Pancreas (tissue), 10 donors: ENCODE measurements around the gene ADGRE1. TPM values are rescaled to one million over a fixed set of nuclear protein-coding genes. Genes with fewer than 3 reads are reported as not detected.

Source experiments
- ATAC-seq, 4 donors: fragments of 200-7000 bp; cut with Tn5 transposase; one replicate each; pipeline versions ENCODE4 v1.8.0 to v1.9.1; 2020; ENCODE audit warnings: mild to moderate bottlenecking in 4 of 4, moderate library complexity in 4 of 4
- DNase-seq, 6 donors: peaks; one replicate each; pipeline ENCODE4 v3.0.0-alpha.2; 2020
- FAIRE-seq: peaks from 2 replicates; lab custom pipeline; 2012; peaks lifted over from hg19 to GRCh38; lab: Jason Lieb, UNC
- H3K27ac ChIP-seq, 4 donors: fragments of 200-600 bp; sonication (generic); 1 replicate in 3 of 4; 2 replicates in 1 of 4; pipeline versions ENCODE4 v1.5.0 to v1.8.0; 2020
- H3K27me3 ChIP-seq, 4 donors: fragments of 200-600 bp; one replicate each; pipeline ENCODE4 v1.8.0; 2021
- H3K36me3 ChIP-seq, 3 donors: fragments of 200-600 bp; sonication (generic) in 1 of 3; one replicate each; pipeline versions ENCODE4 v1.5.0 to v1.8.0; 2020 to 2021
- H3K4me1 ChIP-seq, 3 donors: fragments of 200-600 bp; one replicate each; pipeline ENCODE4 v1.8.0; 2021
- H3K4me3 ChIP-seq, 4 donors: fragments of 200-600 bp; sonication (generic) in 2 of 4; one replicate each; pipeline versions ENCODE4 v1.5.0 to v1.8.0; 2020 to 2021
- H3K9me3 ChIP-seq, 4 donors: fragments of 200-600 bp; one replicate each; pipeline ENCODE4 v1.8.0; 2021
- WGBS, 2 donors: extraction: QIAGEN DNeasy Blood & Tissue Kit; methylation state at CpG; one replicate each; pipeline ENCODE4 v1.1.7; 2013; 5-methylcytosine and 5-hydroxymethylcytosine counted together
- intact Hi-C, 3 donors: fragments of 100-400 bp; cut with DNase I; formaldehyde crosslinking; loops; one replicate each; pipeline versions ENCODE4 v1.11.1 to v1.14.2; 2022
- polyA plus RNA-seq, 2 donors: library from polyadenylated mRNA; stranded (reverse); fragments of 200-250 nt; gene quantifications; one replicate each; pipeline ENCODE4 v1.2.3, GENCODE V29; 2013
- total RNA-seq, 6 donors: library from RNA; stranded (reverse); fragmentation: NEBNext Ultra II Directional in 4 of 6; extraction: Animal tissue kit (Norgen Biotek cat#: 25700) in 4 of 6; gene quantifications; one replicate each; pipeline versions ENCODE4 v1.2.1 to v1.2.4, GENCODE V29; 2021 to 2023
- TF ChIP-seq, protein P1 (sequence below), 4 donors: fragments of 200-600 bp; sonication (generic) in 3 of 4; IDR thresholded peaks; one replicate each; pipeline versions ENCODE4 v1.5.0 to v1.8.0; 2021; ENCODE audit warnings: antibody characterized with exemption in 4 of 4
- donor health status: healthy with polysubstance abuse.
- donor health status: DM: no; HTN: no; CAD: no; lungs with moderate emphysema.
- donor health status: DM: no; HTN: no; CAD: no.
- donor health status: control.
- donor health status: control.
- donor health status: Bipolar disorder and iron deficiency.
- donor health status: DM: yes; HTN: yes; CAD: no.
- donor health status: DM: no; HTN: no; CAD: no.
- donor health status: DM: no; HTN: no; CAD: no.
- donor health status: DM: yes; HTN: yes; CAD: no.

The ADGRE1 gene
- total and polyA plus RNA-seq, 8 donors, result 0.07 to 0.73 (median 0.28) TPM; not detected in 3

DNA sequence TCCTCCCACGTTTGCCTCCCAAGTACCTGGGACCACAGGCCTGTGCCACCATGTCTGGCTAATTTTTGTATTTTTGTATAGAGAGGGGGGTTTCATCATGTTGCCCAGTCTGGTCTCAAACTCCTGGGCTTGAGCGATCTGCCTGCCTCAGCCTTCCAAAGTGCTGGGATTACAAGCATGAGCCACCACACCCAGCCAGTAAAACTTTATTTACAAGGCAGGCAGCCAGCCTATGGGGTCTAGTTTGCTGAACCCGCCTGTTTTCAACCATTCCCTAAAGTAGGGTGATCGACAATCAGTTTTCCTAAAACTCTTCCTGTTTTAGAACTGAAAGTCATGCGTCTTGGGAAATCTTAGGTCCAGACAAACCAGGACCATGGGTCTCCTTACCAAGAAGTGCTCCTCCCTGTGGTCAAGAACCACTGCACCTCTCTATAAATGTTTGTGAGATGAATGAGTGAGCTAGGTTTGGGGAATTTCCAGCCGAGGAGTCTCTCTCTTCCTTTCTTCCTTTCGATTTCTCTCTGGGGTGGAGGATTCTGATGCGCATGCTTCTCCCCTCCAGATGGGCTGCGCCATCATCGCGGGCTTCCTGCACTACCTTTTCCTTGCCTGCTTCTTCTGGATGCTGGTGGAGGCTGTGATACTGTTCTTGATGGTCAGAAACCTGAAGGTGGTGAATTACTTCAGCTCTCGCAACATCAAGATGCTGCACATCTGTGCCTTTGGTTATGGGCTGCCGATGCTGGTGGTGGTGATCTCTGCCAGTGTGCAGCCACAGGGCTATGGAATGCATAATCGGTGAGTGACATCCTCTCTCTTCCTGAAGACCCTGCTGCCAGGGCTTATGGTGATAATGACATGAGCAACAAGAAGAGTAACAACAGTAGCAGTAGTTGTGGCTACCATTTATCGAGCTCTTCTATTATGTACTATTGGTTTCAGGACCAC lies 38.7 kb downstream of the ADGRE1 start:
- intact Hi-C loops, result no loop called here
- TF ChIP-seq, protein P1, sequence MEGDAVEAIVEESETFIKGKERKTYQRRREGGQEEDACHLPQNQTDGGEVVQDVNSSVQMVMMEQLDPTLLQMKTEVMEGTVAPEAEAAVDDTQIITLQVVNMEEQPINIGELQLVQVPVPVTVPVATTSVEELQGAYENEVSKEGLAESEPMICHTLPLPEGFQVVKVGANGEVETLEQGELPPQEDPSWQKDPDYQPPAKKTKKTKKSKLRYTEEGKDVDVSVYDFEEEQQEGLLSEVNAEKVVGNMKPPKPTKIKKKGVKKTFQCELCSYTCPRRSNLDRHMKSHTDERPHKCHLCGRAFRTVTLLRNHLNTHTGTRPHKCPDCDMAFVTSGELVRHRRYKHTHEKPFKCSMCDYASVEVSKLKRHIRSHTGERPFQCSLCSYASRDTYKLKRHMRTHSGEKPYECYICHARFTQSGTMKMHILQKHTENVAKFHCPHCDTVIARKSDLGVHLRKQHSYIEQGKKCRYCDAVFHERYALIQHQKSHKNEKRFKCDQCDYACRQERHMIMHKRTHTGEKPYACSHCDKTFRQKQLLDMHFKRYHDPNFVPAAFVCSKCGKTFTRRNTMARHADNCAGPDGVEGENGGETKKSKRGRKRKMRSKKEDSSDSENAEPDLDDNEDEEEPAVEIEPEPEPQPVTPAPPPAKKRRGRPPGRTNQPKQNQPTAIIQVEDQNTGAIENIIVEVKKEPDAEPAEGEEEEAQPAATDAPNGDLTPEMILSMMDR (IDR thresholded peaks at IDR 0.05), result no peak
- FAIRE-seq, result no peak

GRCh38 chr19:6930190-6930589 lies 42.8 kb downstream of the ADGRE1 start:
- ATAC-seq (no peak), DNase-seq (no peak), FAIRE-seq (no peak)
- H3K4me3 ChIP-seq, result no peak overlapping the region
- H3K27ac ChIP-seq, result no peak overlapping the region
- H3K27me3 ChIP-seq, result no peaks in the 10 kb centered on the region
- 39 to 48% methylated on average over 3 of the region's 3 CpGs for WGBS, 2 donors
- H3K9me3 ChIP-seq, result no peaks in the 10 kb centered on the region
- no peaks in the 10 kb centered on the region for H3K36me3 ChIP-seq
- no peaks in the 10 kb centered on the region for H3K4me1 ChIP-seq
- intact Hi-C loops, result no loop called here
- TF ChIP-seq, protein P1 (IDR thresholded peaks at IDR 0.05), result no peak

More for the DNA sequence above, 38.7 kb downstream of the ADGRE1 start:
- H3K36me3 ChIP-seq, result no peaks in the 10 kb centered on the region
- H3K4me3 ChIP-seq, result no peak overlapping the region
- H3K9me3 ChIP-seq, result no peaks in the 10 kb centered on the region
- 59 to 70% methylated on average over 15 of the region's 15 CpGs for WGBS, 2 donors
- DNase-seq (no peak), ATAC-seq (no peak)
- no peaks in the 10 kb centered on the region for H3K4me1 ChIP-seq
- H3K27ac ChIP-seq, result no peak overlapping the region
- no peaks in the 10 kb centered on the region for H3K27me3 ChIP-seq

- Histone ChIP-seq H3K4me1 (no peaks in the 10 kb centered on the region), H3K27me3 (no peaks in the 10 kb centered on the region), H3K4me3 (no peak overlapping the region), H3K36me3 (no peaks in the 10 kb centered on the region), H3K27ac (no peak overlapping the region), H3K9me3 (no peaks in the 10 kb centered on the region)
- TF ChIP-seq, protein P1 (IDR thresholded peaks at IDR 0.05), result no peak
- ATAC-seq (no peak), DNase-seq (no peak), FAIRE-seq (no peak)
- 50 to 57% methylated on average over 3 of the region's 3 CpGs for WGBS, 2 donors
- intact Hi-C loops, result no loop called here
Observed at GRCh38 chr19:6935069-6935468, 47.7 kb downstream of the ADGRE1 start.

DNA sequence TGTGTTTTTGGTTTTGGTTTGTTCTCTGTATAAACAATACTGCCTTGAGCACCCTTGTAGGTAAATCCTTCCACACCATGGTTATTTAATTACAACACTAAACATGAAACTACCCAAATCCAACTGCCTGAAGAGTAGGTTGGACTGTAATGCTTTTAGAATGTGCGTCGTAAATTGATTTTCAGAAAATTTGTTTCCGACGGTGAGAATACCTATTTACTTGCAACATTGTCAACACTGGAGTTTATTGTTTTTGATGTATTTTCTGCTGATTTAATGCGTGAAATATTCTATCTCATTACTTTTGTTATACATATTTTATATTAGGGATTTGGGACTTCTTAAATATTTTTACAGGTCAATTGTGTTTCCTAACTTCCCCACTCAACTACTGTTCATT lies 48.2 kb downstream of the ADGRE1 start:
- intact Hi-C loops, result no loop called here
- 61 to 63% methylated on average over 5 of the region's 5 CpGs for whole genome bisulfite sequencing, 2 donors
- TF ChIP-seq, protein P1 (IDR thresholded peaks at IDR 0.05), result no peak
- no peak for DNase-seq
- Histone ChIP-seq H3K9me3 (no peaks in the 10 kb centered on the region), H3K4me1 (no peaks in the 10 kb centered on the region), H3K27ac (no peak overlapping the region), H3K27me3 (no peaks in the 10 kb centered on the region), H3K4me3 (no peak overlapping the region), H3K36me3 (no peaks in the 10 kb centered on the region)
- FAIRE-seq, result no peak
- no peak for ATAC-seq

DNA sequence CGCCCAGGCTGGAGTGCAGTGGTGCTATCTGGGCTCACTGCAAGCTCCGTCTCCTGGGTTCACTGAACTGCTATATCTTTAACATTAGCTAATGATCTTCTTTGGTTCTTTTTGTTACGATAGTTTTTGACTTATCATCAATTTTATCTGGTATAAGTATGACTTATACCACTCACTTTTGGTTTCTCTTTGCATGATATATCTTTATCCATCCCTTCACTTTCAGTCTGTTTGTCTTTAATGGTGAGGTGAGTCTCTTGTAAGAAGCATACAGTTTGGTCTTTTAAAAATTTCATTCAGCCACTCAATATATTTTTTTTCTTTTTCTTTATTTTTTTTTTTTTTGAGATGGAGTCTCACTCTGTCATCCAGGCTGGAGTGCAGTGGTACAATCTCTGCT lies 58.4 kb downstream of the ADGRE1 start:
- no peak overlapping the region for H3K27ac ChIP-seq
- H3K36me3 ChIP-seq, result no peaks in the 10 kb centered on the region
- H3K27me3 ChIP-seq, result no peaks in the 10 kb centered on the region
- H3K4me3 ChIP-seq, result no peak overlapping the region
- H3K9me3 ChIP-seq, result no peaks in the 10 kb centered on the region
- TF ChIP-seq, protein P1 (IDR thresholded peaks at IDR 0.05), result no peak
- FAIRE-seq (no peak), ATAC-seq (no peak), DNase-seq (no peak)
- WGBS, 2 donors, result 30 to 48% methylated on average over 3 of the region's 3 CpGs
- intact Hi-C loops, result no loop called here
- no peaks in the 10 kb centered on the region for H3K4me1 ChIP-seq
